Measurements from ENCODE around the gene DYNLT4.
A peak's percentile ranks its signal among the peaks of the same experiment; 100 is the strongest.

Gene DYNLT4, protein sequence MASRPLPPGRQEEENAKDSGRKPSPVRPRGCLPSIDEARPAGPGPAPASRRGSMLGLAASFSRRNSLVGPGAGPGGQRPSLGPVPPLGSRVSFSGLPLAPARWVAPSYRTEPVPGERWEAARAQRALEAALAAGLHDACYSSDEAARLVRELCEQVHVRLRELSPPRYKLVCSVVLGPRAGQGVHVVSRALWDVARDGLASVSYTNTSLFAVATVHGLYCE

DNA sequence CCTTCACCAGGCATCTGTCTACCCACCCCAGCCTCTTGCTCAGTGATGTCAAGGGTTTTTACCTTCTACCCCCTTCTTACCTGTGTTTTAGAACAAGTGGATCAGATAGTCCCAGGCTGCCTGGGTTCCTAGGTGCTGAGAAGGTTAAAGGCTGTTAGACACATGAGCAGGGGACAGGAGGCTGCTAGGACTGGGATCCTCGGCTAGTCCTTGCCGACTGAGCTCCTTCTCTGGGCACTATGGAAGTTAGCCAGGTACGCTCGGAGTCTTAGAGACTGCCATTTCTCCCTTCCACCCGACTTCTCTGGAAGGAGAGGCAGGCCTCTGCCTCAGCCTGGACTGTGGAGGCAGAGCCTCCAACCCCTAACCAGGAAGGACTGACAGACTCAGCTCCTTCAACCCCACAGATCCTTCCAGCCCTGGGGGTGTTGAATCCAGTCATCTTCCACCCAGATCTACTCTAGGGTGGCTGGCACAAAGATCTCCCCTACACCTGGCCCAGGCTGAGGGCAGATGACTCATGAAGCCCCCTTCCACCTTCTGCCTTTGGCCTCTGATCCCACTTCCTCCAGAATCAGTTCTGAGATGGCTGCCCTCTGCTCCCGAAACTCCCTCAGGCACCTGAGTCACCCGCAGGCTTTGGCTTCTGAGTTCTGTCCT lies at the start of gene DYNLT4:
Gene DYNLT4 (minus strand): TSS at position 648 of the 660 bp plus-strand sequence. CDS start 683 bp downstream, outside the sequence.
- Histone ChIP-seq H3K4me1 (ENCODE audit: control insufficient read depth in 1 of 2, insufficient read depth in 2 of 2, low read length in 2 of 2) (peaks cover 64 to 68% of the 10 kb centered on the region in 2 donors), H3K27ac (ENCODE audit: low read depth, low read length) (peak within 1 kb of the TSS; percentile 97), H3K36me3 (ENCODE audit: control insufficient read depth in 1 of 2, insufficient read depth in 2 of 2, low read length in 2 of 2) (peaks cover 18 to 35% of the 10 kb centered on the region in 2 donors), H3K9me3 (ENCODE audit: control insufficient read depth in 1 of 2, low read length in 2 of 2) (no peaks in the 10 kb centered on the region), H3K27me3 (ENCODE audit: control insufficient read depth in 1 of 2, insufficient read depth in 2 of 2, low read length in 2 of 2) (no peaks in the 10 kb centered on the region), H3K4me3 (ENCODE audit: low read depth in 1 of 2, low read length in 2 of 2) (peak within 1 kb of the TSS; percentile 36 to 43), H3K9ac (ENCODE audit: low read depth in 1 of 2, low read length in 2 of 2) (peak within 1 kb of the TSS; percentile 55 to 71)

DNA sequence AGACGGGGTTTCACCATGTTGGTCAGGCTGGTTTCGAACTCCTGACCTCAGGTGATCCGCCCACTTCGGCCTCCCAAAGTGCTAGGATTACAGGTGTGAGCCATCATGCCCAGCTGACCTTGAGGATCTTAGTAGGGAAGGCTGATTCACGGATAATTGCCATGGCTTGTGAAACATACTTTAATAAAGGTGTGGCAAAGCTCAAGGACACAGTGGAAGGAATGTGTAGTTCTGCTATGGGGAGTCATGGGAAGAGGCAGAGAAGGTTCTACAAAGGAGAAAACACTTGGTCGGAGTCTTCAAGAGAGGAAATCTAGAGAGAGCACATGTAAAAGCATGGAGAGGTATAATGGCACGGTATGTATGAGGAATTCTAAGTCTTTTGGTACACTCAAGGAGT lies 48.6 kb upstream of the DYNLT4 start:
- Histone ChIP-seq H3K27ac (ENCODE audit: low read depth, low read length) (no peak overlapping the region), H3K9ac (ENCODE audit: low read depth in 1 of 2, low read length in 2 of 2) (no peak overlapping the region), H3K4me3 (ENCODE audit: low read depth in 1 of 2, low read length in 2 of 2) (no peak overlapping the region), H3K36me3 (ENCODE audit: control insufficient read depth in 1 of 2, insufficient read depth in 2 of 2, low read length in 2 of 2) (peaks cover 0 to 14% of the 10 kb centered on the region in 2 donors), H3K4me1 (ENCODE audit: control insufficient read depth in 1 of 2, insufficient read depth in 2 of 2, low read length in 2 of 2) (no peaks in the 10 kb centered on the region), H3K9me3 (ENCODE audit: control insufficient read depth in 1 of 2, low read length in 2 of 2) (no peaks in the 10 kb centered on the region), H3K27me3 (ENCODE audit: control insufficient read depth in 1 of 2, insufficient read depth in 2 of 2, low read length in 2 of 2) (no peaks in the 10 kb centered on the region)

DNA sequence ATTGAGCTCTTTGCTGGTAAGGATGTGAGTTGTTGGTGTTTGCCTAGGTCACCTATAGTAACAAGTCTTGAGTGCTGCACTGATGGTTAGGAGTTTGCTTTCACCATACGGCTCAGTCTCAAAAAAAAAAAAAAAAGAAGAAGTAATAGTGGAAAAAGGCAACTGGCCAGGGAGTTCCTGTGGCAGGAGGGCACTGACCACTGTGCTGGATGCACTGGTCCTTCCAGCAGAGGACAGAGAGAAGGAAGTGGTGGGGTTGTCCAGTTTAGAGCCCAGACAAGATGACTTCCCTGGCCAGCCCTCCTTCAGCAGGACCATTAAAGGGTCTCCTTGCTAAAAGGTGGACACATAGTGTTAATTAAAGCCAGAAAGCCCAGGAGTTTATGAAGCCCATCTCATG lies 47.8 kb upstream of the DYNLT4 start:
- no peak overlapping the region for H3K4me3 ChIP-seq (ENCODE audit: low read depth in 1 of 2, low read length in 2 of 2)
- no peaks in the 10 kb centered on the region for H3K4me1 ChIP-seq (ENCODE audit: control insufficient read depth in 1 of 2, insufficient read depth in 2 of 2, low read length in 2 of 2)
- peaks cover 0 to 16% of the 10 kb centered on the region in 2 donors for H3K36me3 ChIP-seq (ENCODE audit: control insufficient read depth in 1 of 2, insufficient read depth in 2 of 2, low read length in 2 of 2)
- H3K27me3 ChIP-seq (ENCODE audit: control insufficient read depth in 1 of 2, insufficient read depth in 2 of 2, low read length in 2 of 2), result no peaks in the 10 kb centered on the region
- no peaks in the 10 kb centered on the region for H3K9me3 ChIP-seq (ENCODE audit: control insufficient read depth in 1 of 2, low read length in 2 of 2)
- H3K27ac ChIP-seq (ENCODE audit: low read depth, low read length), result no peak overlapping the region
- H3K9ac ChIP-seq (ENCODE audit: low read depth in 1 of 2, low read length in 2 of 2), result no peak overlapping the region

DNA sequence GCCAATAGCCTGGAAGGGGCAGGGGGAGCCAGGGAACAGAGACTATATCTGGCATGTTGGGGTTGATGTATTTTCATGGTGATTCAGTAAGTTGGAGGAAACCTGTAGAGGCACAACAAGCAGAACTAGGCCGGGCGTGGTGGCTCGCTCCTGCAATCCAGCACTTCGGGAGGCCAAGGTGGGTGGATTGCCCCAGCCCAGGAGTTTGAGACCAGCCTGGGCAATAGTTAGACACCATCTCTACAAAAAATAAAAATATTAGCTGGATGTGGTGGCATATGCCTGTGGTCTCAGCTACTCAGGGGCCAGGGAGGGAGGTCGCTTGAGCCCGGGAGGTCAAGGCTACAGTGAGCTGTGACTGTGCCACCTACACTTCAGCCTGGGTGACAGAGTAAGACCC lies 46.0 kb upstream of the DYNLT4 start:
- Histone ChIP-seq H3K4me3 (ENCODE audit: low read depth in 1 of 2, low read length in 2 of 2) (no peak overlapping the region), H3K9ac (ENCODE audit: low read depth in 1 of 2, low read length in 2 of 2) (no peak overlapping the region), H3K9me3 (ENCODE audit: control insufficient read depth in 1 of 2, low read length in 2 of 2) (no peaks in the 10 kb centered on the region), H3K36me3 (ENCODE audit: control insufficient read depth in 1 of 2, insufficient read depth in 2 of 2, low read length in 2 of 2) (peaks cover 0 to 18% of the 10 kb centered on the region in 2 donors), H3K4me1 (ENCODE audit: control insufficient read depth in 1 of 2, insufficient read depth in 2 of 2, low read length in 2 of 2) (no peaks in the 10 kb centered on the region), H3K27me3 (ENCODE audit: control insufficient read depth in 1 of 2, insufficient read depth in 2 of 2, low read length in 2 of 2) (no peaks in the 10 kb centered on the region), H3K27ac (ENCODE audit: low read depth, low read length) (no peak overlapping the region)

DNA sequence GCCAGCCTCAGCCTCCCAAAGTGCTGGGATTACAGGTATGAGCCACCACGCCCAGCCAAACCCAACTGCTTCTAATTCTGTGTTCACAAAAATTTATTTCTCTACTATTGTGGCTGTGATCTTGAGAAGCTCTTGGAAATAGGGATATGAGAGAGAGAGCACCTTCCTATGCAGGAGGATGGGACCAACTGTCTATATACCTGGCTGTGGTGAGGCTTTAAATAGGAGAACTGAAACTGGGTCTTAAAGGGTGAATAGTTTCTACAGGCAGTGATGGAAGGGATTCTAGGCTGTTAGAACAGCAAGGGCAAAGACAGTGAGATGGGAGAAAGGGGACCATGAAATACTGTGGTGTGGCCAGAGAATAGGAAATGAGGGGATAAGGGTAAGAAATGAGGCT lies 44.2 kb upstream of the DYNLT4 start:
- H3K4me1 ChIP-seq (ENCODE audit: control insufficient read depth in 1 of 2, insufficient read depth in 2 of 2, low read length in 2 of 2), result no peaks in the 10 kb centered on the region
- peaks cover 0 to 7% of the 10 kb centered on the region in 2 donors for H3K36me3 ChIP-seq (ENCODE audit: control insufficient read depth in 1 of 2, insufficient read depth in 2 of 2, low read length in 2 of 2)
- no peaks in the 10 kb centered on the region for H3K27me3 ChIP-seq (ENCODE audit: control insufficient read depth in 1 of 2, insufficient read depth in 2 of 2, low read length in 2 of 2)
- no peak overlapping the region for H3K27ac ChIP-seq (ENCODE audit: low read depth, low read length)
- no peak overlapping the region for H3K9ac ChIP-seq (ENCODE audit: low read depth in 1 of 2, low read length in 2 of 2)
- no peaks in the 10 kb centered on the region for H3K9me3 ChIP-seq (ENCODE audit: control insufficient read depth in 1 of 2, low read length in 2 of 2)
- no peak overlapping the region for H3K4me3 ChIP-seq (ENCODE audit: low read depth in 1 of 2, low read length in 2 of 2)

DNA sequence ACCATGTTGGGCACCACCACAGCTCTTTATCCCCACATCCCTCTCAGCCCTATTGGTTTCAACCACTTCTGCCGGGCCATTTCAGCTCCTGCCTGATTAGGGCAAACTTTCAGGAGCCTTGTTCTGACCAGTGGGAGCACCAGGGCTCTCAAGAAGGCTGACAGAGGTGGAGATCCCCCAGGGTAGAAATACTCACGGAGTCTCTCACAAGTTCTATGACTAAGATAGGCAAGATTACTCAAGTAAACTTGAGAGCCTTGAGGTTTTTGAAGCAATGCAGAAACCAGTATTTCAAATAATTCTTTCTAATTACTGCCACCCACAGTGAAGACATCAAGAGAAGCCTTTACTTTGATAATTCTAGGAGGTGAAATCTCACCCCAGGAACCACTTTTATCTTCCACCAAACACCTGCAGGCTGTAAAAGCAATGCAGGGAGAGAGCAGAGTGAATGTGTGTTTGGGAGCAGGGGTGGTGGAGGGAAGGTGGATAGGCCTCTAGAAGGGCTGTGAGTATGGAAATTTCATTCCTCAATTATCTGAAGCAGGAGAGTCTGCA lies 42.5 kb upstream of the DYNLT4 start:
- Histone ChIP-seq H3K9me3 (ENCODE audit: control insufficient read depth in 1 of 2, low read length in 2 of 2) (no peaks in the 10 kb centered on the region), H3K27me3 (ENCODE audit: control insufficient read depth in 1 of 2, insufficient read depth in 2 of 2, low read length in 2 of 2) (no peaks in the 10 kb centered on the region), H3K9ac (ENCODE audit: low read depth in 1 of 2, low read length in 2 of 2) (no peak overlapping the region), H3K4me1 (ENCODE audit: control insufficient read depth in 1 of 2, insufficient read depth in 2 of 2, low read length in 2 of 2) (no peaks in the 10 kb centered on the region), H3K4me3 (ENCODE audit: low read depth in 1 of 2, low read length in 2 of 2) (no peak overlapping the region), H3K36me3 (ENCODE audit: control insufficient read depth in 1 of 2, insufficient read depth in 2 of 2, low read length in 2 of 2) (peaks cover 0 to 4% of the 10 kb centered on the region in 2 donors), H3K27ac (ENCODE audit: low read depth, low read length) (no peak overlapping the region)

DNA sequence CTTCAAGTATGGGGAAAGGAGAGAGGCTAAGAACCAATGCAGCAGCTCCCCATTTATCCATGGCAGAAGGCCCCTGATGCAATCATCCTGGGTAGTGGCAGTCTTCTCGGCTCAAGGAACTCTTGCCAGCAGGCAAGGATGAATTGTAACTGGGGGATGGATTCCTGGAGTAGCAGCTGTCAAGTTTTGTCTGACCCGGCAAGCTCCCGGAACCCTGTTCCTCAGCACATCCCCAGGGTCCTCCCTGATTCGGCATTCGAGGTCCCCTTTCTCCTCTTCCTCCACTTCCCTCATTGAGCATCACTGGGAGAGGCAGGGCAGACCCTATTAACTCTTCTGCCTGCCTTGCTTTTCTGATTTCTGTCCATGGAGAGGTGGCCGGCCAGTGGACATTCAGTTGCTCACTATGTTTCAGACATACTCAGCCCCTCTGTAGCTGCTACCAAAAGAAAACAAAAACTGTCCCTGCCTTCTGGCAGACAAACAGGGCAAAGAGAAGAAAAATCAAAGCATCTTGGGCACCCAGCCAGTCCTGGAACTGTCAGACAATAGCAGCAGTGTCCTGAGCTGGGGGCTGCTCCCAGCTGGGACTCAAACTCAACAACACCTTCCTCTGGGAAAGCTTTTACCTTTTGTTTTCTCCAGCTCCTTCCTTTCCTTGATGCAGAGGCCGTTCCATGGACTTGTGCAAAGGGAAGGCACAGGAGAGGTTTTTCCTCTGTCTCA lies 41.5 kb upstream of the DYNLT4 start:
- H3K4me3 ChIP-seq (ENCODE audit: low read depth in 1 of 2, low read length in 2 of 2), result no peak overlapping the region
- H3K9ac ChIP-seq (ENCODE audit: low read depth in 1 of 2, low read length in 2 of 2), result no peak overlapping the region
- H3K36me3 ChIP-seq (ENCODE audit: control insufficient read depth in 1 of 2, insufficient read depth in 2 of 2, low read length in 2 of 2), result peaks cover 0 to 3% of the 10 kb centered on the region in 2 donors
- no peaks in the 10 kb centered on the region for H3K9me3 ChIP-seq (ENCODE audit: control insufficient read depth in 1 of 2, low read length in 2 of 2)
- H3K27me3 ChIP-seq (ENCODE audit: control insufficient read depth in 1 of 2, insufficient read depth in 2 of 2, low read length in 2 of 2), result no peaks in the 10 kb centered on the region
- H3K27ac ChIP-seq (ENCODE audit: low read depth, low read length), result no peak overlapping the region
- H3K4me1 ChIP-seq (ENCODE audit: control insufficient read depth in 1 of 2, insufficient read depth in 2 of 2, low read length in 2 of 2), result no peaks in the 10 kb centered on the region

DNA sequence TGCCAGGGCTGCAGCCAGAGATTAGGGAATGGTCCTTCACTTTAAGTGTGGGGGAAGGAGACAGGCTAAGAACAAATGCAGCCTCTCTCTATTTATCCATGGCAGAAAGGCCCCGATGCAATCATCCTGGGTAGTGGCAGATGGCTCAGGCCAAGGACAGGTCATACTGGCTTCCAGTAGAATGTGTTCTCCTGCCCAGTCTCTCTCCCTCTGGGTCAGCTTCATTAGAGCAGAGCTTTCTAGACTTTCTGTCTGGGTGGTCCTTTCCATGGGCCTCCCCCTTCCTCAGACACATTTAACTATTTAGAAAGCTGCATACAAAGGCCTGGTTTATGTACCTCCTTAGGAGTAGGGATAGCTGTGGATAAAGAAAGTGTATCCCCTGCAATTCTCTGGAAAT lies 40.7 kb upstream of the DYNLT4 start:
- Histone ChIP-seq H3K9me3 (ENCODE audit: control insufficient read depth in 1 of 2, low read length in 2 of 2) (no peaks in the 10 kb centered on the region), H3K4me1 (ENCODE audit: control insufficient read depth in 1 of 2, insufficient read depth in 2 of 2, low read length in 2 of 2) (no peaks in the 10 kb centered on the region), H3K27me3 (ENCODE audit: control insufficient read depth in 1 of 2, insufficient read depth in 2 of 2, low read length in 2 of 2) (no peaks in the 10 kb centered on the region), H3K4me3 (ENCODE audit: low read depth in 1 of 2, low read length in 2 of 2) (no peak overlapping the region), H3K36me3 (ENCODE audit: control insufficient read depth in 1 of 2, insufficient read depth in 2 of 2, low read length in 2 of 2) (peaks cover 0 to 3% of the 10 kb centered on the region in 2 donors), H3K27ac (ENCODE audit: low read depth, low read length) (no peak overlapping the region), H3K9ac (ENCODE audit: low read depth in 1 of 2, low read length in 2 of 2) (no peak overlapping the region)

DNA sequence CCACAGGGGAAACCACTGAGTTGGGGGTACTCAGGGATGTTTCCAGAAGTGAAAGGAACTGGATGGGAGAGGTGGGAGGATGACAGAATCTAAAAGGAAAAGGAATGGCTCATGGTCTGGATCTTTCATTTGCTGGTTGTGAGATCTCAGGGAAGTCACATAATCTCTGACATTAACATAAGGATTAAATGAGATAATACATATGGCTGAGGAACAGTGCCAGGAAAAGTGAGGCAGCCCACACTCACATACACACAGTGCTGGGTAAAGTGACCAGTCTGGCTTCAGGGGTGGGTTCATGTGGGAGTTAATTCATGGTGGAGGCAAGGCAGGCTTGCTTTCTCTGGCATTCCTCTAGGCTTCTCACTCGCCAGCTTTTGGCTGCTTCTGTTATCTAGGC lies 39.8 kb upstream of the DYNLT4 start:
- Histone ChIP-seq H3K9ac (ENCODE audit: low read depth in 1 of 2, low read length in 2 of 2) (no peak overlapping the region), H3K27me3 (ENCODE audit: control insufficient read depth in 1 of 2, insufficient read depth in 2 of 2, low read length in 2 of 2) (no peaks in the 10 kb centered on the region), H3K36me3 (ENCODE audit: control insufficient read depth in 1 of 2, insufficient read depth in 2 of 2, low read length in 2 of 2) (peaks cover 0 to 3% of the 10 kb centered on the region in 2 donors), H3K9me3 (ENCODE audit: control insufficient read depth in 1 of 2, low read length in 2 of 2) (no peaks in the 10 kb centered on the region), H3K4me3 (ENCODE audit: low read depth in 1 of 2, low read length in 2 of 2) (no peak overlapping the region), H3K27ac (ENCODE audit: low read depth, low read length) (no peak overlapping the region), H3K4me1 (ENCODE audit: control insufficient read depth in 1 of 2, insufficient read depth in 2 of 2, low read length in 2 of 2) (no peaks in the 10 kb centered on the region)

Measured in duodenal mucosa (tissue), 2 donors.